Measurements from ENCODE around the gene CTBP2. TPM values are rescaled to one million over a fixed set of nuclear protein-coding genes. Genes with fewer than 3 reads are reported as not detected.

The CTBP2 gene
- total RNA-seq, 1 experiment from 2014 or later: 212 TPM

- Histone ChIP-seq H3K18ac (ENCODE audit: insufficient read length, low read depth, low read length) (no peak overlapping the region), H3K4me2 (ENCODE audit: insufficient read depth, insufficient read length, low read length) (no peak overlapping the region), H3K79me1 (ENCODE audit: insufficient read depth, low read depth, low read length, poor library complexity, severe bottlenecking) (peaks cover 8% of the 10 kb centered on the region), H3K14ac (ENCODE audit: insufficient read depth, low read length) (peak overlapping the region; percentile 44; the same call in 1 of the 2 replicates), H2BK5ac (ENCODE audit: insufficient read length, low read length) (no peak overlapping the region), H2AK5ac (ENCODE audit: insufficient read length, low read length) (no peak overlapping the region), H3K4me1 (ENCODE audit: insufficient read depth, low read length) (peaks cover 41% of the 10 kb centered on the region), H3K23me2 (ENCODE audit: insufficient read length, low read depth, low read length, poor library complexity, severe bottlenecking) (no peaks in the 10 kb centered on the region), H3T11ph (ENCODE audit: low read length) (no peak overlapping the region), H3K23ac (ENCODE audit: insufficient read length, low read depth, low read length) (no peak overlapping the region), H3K4ac (ENCODE audit: low read depth, low read length) (no peak overlapping the region), H3K9me3 (ENCODE audit: control insufficient read depth, low read depth, low read length) (no peaks in the 10 kb centered on the region), H2BK20ac (ENCODE audit: low read depth, low read length, poor library complexity, severe bottlenecking) (no peak overlapping the region), H3K27me3 (ENCODE audit: insufficient read depth, low read length) (no peaks in the 10 kb centered on the region), H4K5ac (ENCODE audit: insufficient read length, low read depth, low read length) (no peak overlapping the region), H3K27ac (ENCODE audit: insufficient read length, low read depth, low read length) (no peak overlapping the region), H2BK120ac (ENCODE audit: low read depth, low read length, poor library complexity, severe bottlenecking) (no peak overlapping the region), H2AFZ (ENCODE audit: low read length) (no peak overlapping the region), H2BK12ac (ENCODE audit: insufficient read length, low read depth, low read length) (no peak overlapping the region), H3K9ac (ENCODE audit: extremely low read depth, insufficient read length, low read length) (no peak overlapping the region), H4K8ac (replicated peaks; ENCODE audit: insufficient read length, low read depth, low read length) (no peak overlapping the region), H3K79me2 (ENCODE audit: insufficient read depth, low read length) (peaks cover 91% of the 10 kb centered on the region; the same call in 1 of the 2 replicates), H3K56ac (ENCODE audit: insufficient read length, low read depth, low read length) (no peak overlapping the region), H2BK15ac (ENCODE audit: low read depth, low read length) (no peak overlapping the region), H4K20me1 (ENCODE audit: control insufficient read depth, insufficient read depth, insufficient read length) (peaks cover 2% of the 10 kb centered on the region), H4K91ac (ENCODE audit: insufficient read length, low read depth, low read length) (no peak overlapping the region)
- DNase-seq: no peak
- TF ChIP-seq, protein P1, sequence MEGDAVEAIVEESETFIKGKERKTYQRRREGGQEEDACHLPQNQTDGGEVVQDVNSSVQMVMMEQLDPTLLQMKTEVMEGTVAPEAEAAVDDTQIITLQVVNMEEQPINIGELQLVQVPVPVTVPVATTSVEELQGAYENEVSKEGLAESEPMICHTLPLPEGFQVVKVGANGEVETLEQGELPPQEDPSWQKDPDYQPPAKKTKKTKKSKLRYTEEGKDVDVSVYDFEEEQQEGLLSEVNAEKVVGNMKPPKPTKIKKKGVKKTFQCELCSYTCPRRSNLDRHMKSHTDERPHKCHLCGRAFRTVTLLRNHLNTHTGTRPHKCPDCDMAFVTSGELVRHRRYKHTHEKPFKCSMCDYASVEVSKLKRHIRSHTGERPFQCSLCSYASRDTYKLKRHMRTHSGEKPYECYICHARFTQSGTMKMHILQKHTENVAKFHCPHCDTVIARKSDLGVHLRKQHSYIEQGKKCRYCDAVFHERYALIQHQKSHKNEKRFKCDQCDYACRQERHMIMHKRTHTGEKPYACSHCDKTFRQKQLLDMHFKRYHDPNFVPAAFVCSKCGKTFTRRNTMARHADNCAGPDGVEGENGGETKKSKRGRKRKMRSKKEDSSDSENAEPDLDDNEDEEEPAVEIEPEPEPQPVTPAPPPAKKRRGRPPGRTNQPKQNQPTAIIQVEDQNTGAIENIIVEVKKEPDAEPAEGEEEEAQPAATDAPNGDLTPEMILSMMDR (conservative IDR thresholded peaks at IDR 0.05): no peak
- Mint-ChIP-seq H3K4me1 (peaks cover 86 to 93% of the 10 kb centered on the region in 2 experiments), H3K27ac (peak overlapping the region in 2 of 3 experiments; percentile 69 to 95; a peak in 4 of 7 replicates), H3K36me3 (ENCODE audit: insufficient read depth in 1 of 3, low read depth in 3 of 3) (peaks cover 49 to 72% (median 59%) of the 10 kb centered on the region in 3 experiments), H3K27me3 (ENCODE audit: low read depth) (no peaks in the 10 kb centered on the region; the same call in 1 of the 2 replicates), H3K4me3 (no peak overlapping the region; a peak in 1 of 5 replicates), H3K9me3 (no peaks in the 10 kb centered on the region)
- no CpG with 5 or more reads among the region's 25 CpGs for WGBS (ENCODE audit: extremely low coverage, insufficient read length, low lambda C conversion rate)
Observed at GRCh38 chr10:125137601-125138438, 22.5 kb downstream of the CTBP2 start.
